ENCODE data around the gene ODF2.
"Not testable (repeated sequence)": the region's sequence is repeated elsewhere in the genome, so short reads cannot be mapped to it uniquely, and the experiment has no call there.

ODF2 gene

GRCh38 chr9:128409978-128410377 is 45.8 kb upstream of the ODF2 start:
- H3K4me3 ChIP-seq (ENCODE audit: low read length): no peak overlapping the region
- no peaks in the 10 kb centered on the region for H3K4me1 ChIP-seq (ENCODE audit: low read length)
- TF ChIP-seq, protein P1, sequence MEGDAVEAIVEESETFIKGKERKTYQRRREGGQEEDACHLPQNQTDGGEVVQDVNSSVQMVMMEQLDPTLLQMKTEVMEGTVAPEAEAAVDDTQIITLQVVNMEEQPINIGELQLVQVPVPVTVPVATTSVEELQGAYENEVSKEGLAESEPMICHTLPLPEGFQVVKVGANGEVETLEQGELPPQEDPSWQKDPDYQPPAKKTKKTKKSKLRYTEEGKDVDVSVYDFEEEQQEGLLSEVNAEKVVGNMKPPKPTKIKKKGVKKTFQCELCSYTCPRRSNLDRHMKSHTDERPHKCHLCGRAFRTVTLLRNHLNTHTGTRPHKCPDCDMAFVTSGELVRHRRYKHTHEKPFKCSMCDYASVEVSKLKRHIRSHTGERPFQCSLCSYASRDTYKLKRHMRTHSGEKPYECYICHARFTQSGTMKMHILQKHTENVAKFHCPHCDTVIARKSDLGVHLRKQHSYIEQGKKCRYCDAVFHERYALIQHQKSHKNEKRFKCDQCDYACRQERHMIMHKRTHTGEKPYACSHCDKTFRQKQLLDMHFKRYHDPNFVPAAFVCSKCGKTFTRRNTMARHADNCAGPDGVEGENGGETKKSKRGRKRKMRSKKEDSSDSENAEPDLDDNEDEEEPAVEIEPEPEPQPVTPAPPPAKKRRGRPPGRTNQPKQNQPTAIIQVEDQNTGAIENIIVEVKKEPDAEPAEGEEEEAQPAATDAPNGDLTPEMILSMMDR (IDR thresholded peaks at IDR 0.05; ENCODE audit: low read depth, low read length): peak; percentile 25; the same call in 1 of the 2 replicates
- TF ChIP-seq EZH2phosphoT487 (IDR thresholded peaks at IDR 0.05; ENCODE audit: low read depth): no peak
- H3K36me3 ChIP-seq (replicated peaks; ENCODE audit: low read depth, low read length): no peaks in the 10 kb centered on the region
- H3K27me3 ChIP-seq (ENCODE audit: low read depth, low read length): peaks cover 13% of the 10 kb centered on the region; the same call in 1 of the 2 replicates
- no peak overlapping the region for H2AFZ ChIP-seq (ENCODE audit: low read depth, low read length)
- no peaks in the 10 kb centered on the region for H3K9me3 ChIP-seq (ENCODE audit: insufficient read depth, low read length)
- H3K9ac ChIP-seq (ENCODE audit: low read length): no peak overlapping the region
- H3K27ac ChIP-seq (ENCODE audit: low read length): no peak overlapping the region
- no peaks in the 10 kb centered on the region for H4K20me1 ChIP-seq (ENCODE audit: insufficient read depth, low read length)
- H3K79me2 ChIP-seq (ENCODE audit: low read length): no peaks in the 10 kb centered on the region
- H3K4me2 ChIP-seq (ENCODE audit: low read length): no peak overlapping the region

DNA sequence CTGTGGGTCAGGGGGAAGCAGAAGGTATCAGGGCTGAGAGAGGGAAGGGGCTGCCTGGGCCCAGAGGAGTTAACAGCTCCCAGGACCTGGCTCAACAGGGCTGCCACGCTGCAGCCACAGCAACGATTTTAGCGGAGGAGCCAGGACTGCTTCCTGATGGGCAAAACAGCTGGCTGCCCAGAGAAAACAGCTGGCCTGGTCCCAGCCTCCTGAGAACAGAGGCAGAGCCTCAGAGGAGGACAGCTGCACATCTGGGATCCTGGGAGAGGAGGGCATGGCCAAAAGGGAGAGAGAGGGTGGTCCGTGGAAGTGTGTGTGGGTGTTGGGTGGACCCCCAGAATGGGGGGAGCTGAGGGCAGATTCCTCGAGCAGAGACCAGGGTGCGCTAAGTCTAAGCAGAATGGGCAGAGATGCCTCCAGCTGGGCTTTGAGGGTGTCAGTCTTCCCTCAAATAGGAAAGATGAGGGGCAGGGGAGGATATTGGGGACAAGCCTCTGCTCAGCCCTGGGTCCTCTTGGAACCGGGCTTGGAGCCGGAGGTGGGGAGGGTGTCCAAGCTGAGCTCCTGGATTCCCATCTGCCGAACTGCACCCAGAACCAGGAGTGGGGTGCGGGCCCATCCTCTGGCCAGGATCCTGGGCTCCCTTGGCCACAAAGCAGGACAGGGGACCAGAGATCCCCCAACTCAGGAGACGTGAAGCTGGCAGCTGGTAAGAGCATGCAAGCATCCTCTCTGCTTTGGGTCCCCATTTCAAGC is 44.3 kb upstream of the ODF2 start:
- no peak overlapping the region for H3K9ac ChIP-seq (ENCODE audit: low read length)
- H2AFZ ChIP-seq (ENCODE audit: low read depth, low read length): no peak overlapping the region
- H4K20me1 ChIP-seq (ENCODE audit: insufficient read depth, low read length): no peaks in the 10 kb centered on the region
- TF ChIP-seq, protein P1 (IDR thresholded peaks at IDR 0.05; ENCODE audit: low read depth, low read length): no peak
- no peak for TF ChIP-seq EZH2phosphoT487 (IDR thresholded peaks at IDR 0.05; ENCODE audit: low read depth)
- peaks cover 7% of the 10 kb centered on the region for H3K4me1 ChIP-seq (ENCODE audit: low read length)
- H3K4me2 ChIP-seq (ENCODE audit: low read length): no peak overlapping the region
- H3K27me3 ChIP-seq (ENCODE audit: low read depth, low read length): peaks cover 22% of the 10 kb centered on the region
- no peaks in the 10 kb centered on the region for H3K9me3 ChIP-seq (ENCODE audit: insufficient read depth, low read length)
- H3K27ac ChIP-seq (ENCODE audit: low read length): no peak overlapping the region
- H3K4me3 ChIP-seq (ENCODE audit: low read length): no peak overlapping the region
- no peaks in the 10 kb centered on the region for H3K36me3 ChIP-seq (replicated peaks; ENCODE audit: low read depth, low read length)
- no peaks in the 10 kb centered on the region for H3K79me2 ChIP-seq (ENCODE audit: low read length)

DNA sequence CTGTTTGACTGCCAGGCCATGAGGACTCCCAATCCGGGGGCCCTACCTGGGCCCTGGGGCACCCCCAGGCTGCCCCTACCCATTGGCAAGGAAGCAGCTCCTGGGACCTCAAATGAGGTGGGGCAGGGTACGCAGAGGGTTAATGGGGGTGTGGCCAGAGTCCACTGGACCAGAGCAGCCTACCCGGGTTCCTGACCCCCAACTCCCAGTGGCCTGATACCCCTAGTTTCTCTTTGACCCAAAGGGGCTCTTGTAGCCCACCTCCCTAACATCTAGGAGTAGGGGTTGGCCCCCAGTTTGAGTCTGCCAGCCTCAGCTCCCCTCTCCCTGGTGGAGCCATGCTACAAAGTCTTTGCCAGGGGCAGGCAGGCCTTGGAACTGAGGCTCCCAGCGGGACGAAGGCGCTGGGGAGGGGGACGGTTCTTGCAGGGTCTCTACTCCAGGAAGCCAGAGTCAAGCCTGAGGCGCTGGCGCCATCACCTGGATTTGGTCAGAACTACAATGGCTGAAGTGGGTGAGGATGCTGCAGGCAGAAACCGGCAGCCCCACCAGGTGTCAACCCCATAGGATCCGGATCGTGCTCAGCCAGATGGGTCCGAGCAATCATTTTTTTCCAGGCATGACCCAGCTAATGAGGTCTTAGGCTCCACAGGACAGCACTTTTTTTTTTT is 43.6 kb upstream of the ODF2 start:
- Histone ChIP-seq H3K27me3 (ENCODE audit: low read depth, low read length) (peaks cover 22% of the 10 kb centered on the region), H3K27ac (ENCODE audit: low read length) (no peak overlapping the region), H3K9me3 (ENCODE audit: insufficient read depth, low read length) (no peaks in the 10 kb centered on the region), H3K4me1 (ENCODE audit: low read length) (peaks cover 9% of the 10 kb centered on the region), H2AFZ (ENCODE audit: low read depth, low read length) (no peak overlapping the region), H3K36me3 (replicated peaks; ENCODE audit: low read depth, low read length) (no peaks in the 10 kb centered on the region), H3K9ac (ENCODE audit: low read length) (no peak overlapping the region), H3K4me2 (ENCODE audit: low read length) (no peak overlapping the region), H3K4me3 (ENCODE audit: low read length) (no peak overlapping the region), H3K79me2 (ENCODE audit: low read length) (no peaks in the 10 kb centered on the region), H4K20me1 (ENCODE audit: insufficient read depth, low read length) (no peaks in the 10 kb centered on the region)
- no peak for TF ChIP-seq EZH2phosphoT487 (IDR thresholded peaks at IDR 0.05; ENCODE audit: low read depth)
- TF ChIP-seq, protein P1 (IDR thresholded peaks at IDR 0.05; ENCODE audit: low read depth, low read length): peak; percentile 52

DNA sequence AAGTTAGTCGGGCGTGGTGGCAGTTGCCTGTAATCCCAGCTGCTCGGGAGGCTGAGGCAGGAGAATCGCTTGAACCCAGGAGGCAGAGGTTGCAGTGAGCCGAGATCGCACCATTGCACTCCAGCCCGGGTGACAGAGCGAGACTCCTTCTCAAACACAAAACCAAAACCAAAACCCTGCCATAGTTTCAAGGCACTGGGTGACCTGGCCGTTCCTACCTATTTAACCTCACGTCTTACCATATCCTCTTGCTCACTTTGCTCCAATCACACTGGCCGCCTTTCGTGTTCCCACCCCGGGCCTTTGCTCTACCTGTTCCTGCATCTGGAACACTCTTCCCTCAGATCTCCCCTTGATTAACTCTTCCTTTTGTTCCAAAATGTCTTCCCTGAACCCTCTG is 42.1 kb upstream of the ODF2 start:
- H3K36me3 ChIP-seq (replicated peaks; ENCODE audit: low read depth, low read length); H3K4me1 ChIP-seq (ENCODE audit: low read length); H3K4me3 ChIP-seq (ENCODE audit: low read length); H3K79me2 ChIP-seq (ENCODE audit: low read length); H4K20me1 ChIP-seq (ENCODE audit: insufficient read depth, low read length); H3K9me3 ChIP-seq (ENCODE audit: insufficient read depth, low read length); H2AFZ ChIP-seq (ENCODE audit: low read depth, low read length); H3K27ac ChIP-seq (ENCODE audit: low read length); H3K9ac ChIP-seq (ENCODE audit: low read length): not testable (repeated sequence)
- H3K27me3 ChIP-seq (ENCODE audit: low read depth, low read length): peaks cover 22% of the 10 kb centered on the region
- 0 out of 2 replicates have a peak overlapping the region, but pooled peaks have one; percentile 7 for H3K4me2 ChIP-seq (ENCODE audit: low read length)

All from OCI-LY3 (cell line).